Mucosa of rectum (tissue), 2 donors: ENCODE data around the gene LRRN4.

ENCODE experiments used
- H3K27ac ChIP-seq, 2 donors: one replicate each; pipeline ENCODE4 v1.7.0; 2013; ENCODE audit warnings: inconsistent platforms in 2 of 2, low read depth in 2 of 2, low read length in 2 of 2
- H3K27me3 ChIP-seq, 2 donors: one replicate each; pipeline ENCODE4 v1.7.0; 2013; ENCODE audit warnings: low read length in 2 of 2; ENCODE audit not compliant: control insufficient read depth in 2 of 2, insufficient read depth in 2 of 2
- H3K36me3 ChIP-seq, 2 donors: one replicate each; pipeline ENCODE4 v1.7.0; 2013; ENCODE audit warnings: low read length in 2 of 2; ENCODE audit not compliant: control insufficient read depth in 2 of 2, insufficient read depth in 2 of 2
- H3K4me1 ChIP-seq, 2 donors: one replicate each; pipeline ENCODE4 v1.7.0; 2013; ENCODE audit warnings: low read length in 2 of 2, mild to moderate bottlenecking in 1 of 2; ENCODE audit not compliant: control insufficient read depth in 2 of 2, insufficient read depth in 2 of 2
- H3K4me3 ChIP-seq, 2 donors: one replicate each; pipeline ENCODE4 v1.7.0; 2013; ENCODE audit warnings: low read length in 2 of 2
- H3K9ac ChIP-seq, 2 donors: one replicate each; pipeline ENCODE4 v1.7.0; 2013; ENCODE audit warnings: low read length in 2 of 2, low read depth in 1 of 2, mild to moderate bottlenecking in 1 of 2
- H3K9me3 ChIP-seq, 2 donors: one replicate each; pipeline ENCODE4 v1.7.0; 2013; ENCODE audit warnings: low read length in 2 of 2; ENCODE audit not compliant: control insufficient read depth in 2 of 2
- donor health status: healthy.
- donor health status: Normal muscosa, but diverticular disease.

The LRRN4 gene

DNA sequence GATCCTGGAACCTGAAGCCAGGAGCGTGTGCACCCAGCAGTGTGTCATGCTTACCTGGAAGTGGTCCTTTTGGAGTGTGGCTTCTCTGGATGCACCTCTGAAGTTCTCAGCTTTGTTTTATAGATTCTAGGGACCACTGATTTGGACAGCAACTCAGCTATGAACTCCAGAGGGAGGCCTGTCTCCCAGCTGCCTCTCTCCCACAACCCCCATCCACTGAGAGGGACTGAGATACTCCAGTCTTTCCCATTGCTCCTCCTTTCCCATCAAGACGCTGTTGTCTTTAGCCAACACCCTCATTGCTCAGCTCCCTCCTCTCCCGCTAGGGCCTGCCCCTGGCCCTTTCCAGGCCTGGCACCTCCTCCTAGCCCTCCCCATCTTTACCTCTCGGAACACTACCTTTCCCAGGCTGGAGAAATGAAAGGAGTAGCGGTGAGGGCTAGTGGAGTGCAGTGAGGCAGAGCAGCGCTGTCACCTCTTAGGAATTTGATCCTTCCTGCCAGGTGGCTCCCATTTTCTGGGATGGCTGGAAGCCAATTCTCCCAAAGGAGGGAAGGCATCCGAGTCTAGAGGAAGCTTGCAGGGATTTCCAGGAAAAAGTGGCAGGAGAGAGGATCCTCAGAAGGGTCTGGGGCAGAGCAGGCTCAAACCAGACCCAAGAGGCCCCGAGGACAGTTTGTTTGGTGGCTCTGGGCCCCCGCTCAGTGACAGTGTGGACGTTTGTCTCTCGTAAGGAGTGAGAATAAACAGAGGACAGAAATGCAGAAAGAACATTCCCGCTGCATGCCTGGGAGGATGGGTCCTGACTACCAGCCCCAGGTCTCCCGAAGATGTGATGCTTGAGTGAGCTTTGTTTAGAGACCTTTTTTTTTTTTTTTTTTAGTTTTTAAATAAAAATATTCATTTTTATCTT is at the start of gene LRRN4:
LRRN4 (minus strand) TSS at position 285 of the 913 bp plus-strand sequence. CDS start 1,261 bp downstream, outside the sequence.
- H3K9me3 ChIP-seq = no peaks in the 10 kb centered on the region
- H3K4me1 ChIP-seq = peaks cover 0 to 3% of the 10 kb centered on the region in 2 donors
- no peak within 1 kb of the TSS for H3K9ac ChIP-seq
- H3K27me3 ChIP-seq = peaks cover 7 to 19% of the 10 kb centered on the region in 2 donors
- no peak within 1 kb of the TSS for H3K27ac ChIP-seq
- no peaks in the 10 kb centered on the region for H3K36me3 ChIP-seq
- no peak within 1 kb of the TSS for H3K4me3 ChIP-seq

GRCh38 chr20:6103301-6103700 is 49.4 kb upstream of the LRRN4 start:
- Histone ChIP-seq H3K27me3 (no peaks in the 10 kb centered on the region), H3K4me3 (no peak overlapping the region), H3K36me3 (peaks cover 17 to 18% of the 10 kb centered on the region in 2 donors), H3K4me1 (peaks cover 11 to 12% of the 10 kb centered on the region in 2 donors), H3K27ac (peak overlapping the region; percentile 34 to 60), H3K9ac (no peak overlapping the region), H3K9me3 (no peaks in the 10 kb centered on the region)

DNA sequence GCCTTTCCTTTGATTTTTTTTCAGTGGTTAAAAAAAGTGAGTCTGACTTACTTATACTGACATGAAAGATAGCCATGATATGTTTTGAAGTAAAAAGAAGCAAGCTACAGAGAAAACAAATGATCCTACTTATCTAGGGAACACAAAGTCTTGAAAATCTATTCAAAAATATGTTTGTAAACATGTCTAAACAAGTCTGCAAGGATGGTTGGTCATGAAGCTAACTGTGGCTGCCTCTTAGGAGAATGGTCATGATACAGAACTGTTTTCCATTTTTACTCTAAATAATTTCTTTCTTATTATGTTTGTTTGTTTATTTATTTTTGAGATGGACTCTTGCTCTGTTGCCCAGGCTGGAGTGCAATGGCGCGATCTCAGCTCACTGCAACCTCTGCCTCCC is 47.5 kb upstream of the LRRN4 start:
- Histone ChIP-seq H3K9ac (no peak overlapping the region), H3K4me3 (no peak overlapping the region), H3K27me3 (no peaks in the 10 kb centered on the region)

GRCh38 chr20:6100246-6100645 is 46.4 kb upstream of the LRRN4 start:
- peaks cover 5 to 7% of the 10 kb centered on the region in 2 donors for H3K36me3 ChIP-seq
- no peaks in the 10 kb centered on the region for H3K27me3 ChIP-seq
- H3K9me3 ChIP-seq = no peaks in the 10 kb centered on the region
- H3K4me3 ChIP-seq = no peak overlapping the region
- no peak overlapping the region for H3K9ac ChIP-seq
- H3K27ac ChIP-seq = no peak overlapping the region
- H3K4me1 ChIP-seq = peaks cover 18 to 21% of the 10 kb centered on the region in 2 donors

More for the DNA sequence above, 47.5 kb upstream of the LRRN4 start:
- H3K36me3 ChIP-seq = peaks cover 9 to 14% of the 10 kb centered on the region in 2 donors
- no peaks in the 10 kb centered on the region for H3K9me3 ChIP-seq
- H3K4me1 ChIP-seq = peaks cover 13 to 14% of the 10 kb centered on the region in 2 donors
- no peak overlapping the region for H3K27ac ChIP-seq

DNA sequence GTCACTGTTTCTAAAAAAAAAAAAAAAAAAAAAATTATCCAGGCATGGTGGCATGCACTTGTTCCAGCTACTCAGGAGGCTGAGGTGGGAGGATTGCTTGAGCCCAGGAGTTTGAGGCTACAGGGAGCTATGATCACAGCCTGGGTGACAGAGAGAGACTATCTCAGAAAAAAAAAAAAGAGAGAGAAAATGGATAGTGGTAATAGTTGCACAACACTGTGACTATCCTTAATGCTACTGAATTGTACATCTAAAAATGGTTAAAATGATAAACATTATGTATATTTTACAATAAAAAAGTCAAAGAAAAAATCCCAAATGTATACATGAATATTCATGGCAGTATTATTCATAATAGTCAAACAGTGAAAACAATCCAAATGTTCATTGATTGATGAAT is 46.0 kb upstream of the LRRN4 start:
- Histone ChIP-seq H3K27me3 (no peaks in the 10 kb centered on the region), H3K4me1 (peaks cover 20 to 25% of the 10 kb centered on the region in 2 donors), H3K36me3 (peaks cover 4 to 7% of the 10 kb centered on the region in 2 donors), H3K4me3 (no peak overlapping the region), H3K9me3 (no peaks in the 10 kb centered on the region), H3K27ac (no peak overlapping the region), H3K9ac (no peak overlapping the region)

GRCh38 chr20:6095409-6095808 is 41.5 kb upstream of the LRRN4 start:
- H3K27me3 ChIP-seq = no peaks in the 10 kb centered on the region
- H3K9me3 ChIP-seq = no peaks in the 10 kb centered on the region
- H3K4me1 ChIP-seq = peaks cover 15 to 26% of the 10 kb centered on the region in 2 donors
- peak overlapping the region in 1 of 2 donors; percentile 12 for H3K9ac ChIP-seq
- H3K36me3 ChIP-seq = peaks cover 2 to 3% of the 10 kb centered on the region in 2 donors
- peak overlapping the region; percentile 81 to 89 for H3K27ac ChIP-seq
- peak overlapping the region in 1 of 2 donors; percentile 4 for H3K4me3 ChIP-seq

GRCh38 chr20:6094565-6094964 is 40.7 kb upstream of the LRRN4 start:
- Histone ChIP-seq H3K27me3 (no peaks in the 10 kb centered on the region), H3K4me1 (peaks cover 15 to 25% of the 10 kb centered on the region in 2 donors), H3K36me3 (peaks cover 3 to 5% of the 10 kb centered on the region in 2 donors), H3K9me3 (no peaks in the 10 kb centered on the region), H3K4me3 (peak overlapping the region in 1 of 2 donors; percentile 31), H3K27ac (peak overlapping the region; percentile 81 to 89), H3K9ac (peak overlapping the region in 1 of 2 donors; percentile 32)

DNA sequence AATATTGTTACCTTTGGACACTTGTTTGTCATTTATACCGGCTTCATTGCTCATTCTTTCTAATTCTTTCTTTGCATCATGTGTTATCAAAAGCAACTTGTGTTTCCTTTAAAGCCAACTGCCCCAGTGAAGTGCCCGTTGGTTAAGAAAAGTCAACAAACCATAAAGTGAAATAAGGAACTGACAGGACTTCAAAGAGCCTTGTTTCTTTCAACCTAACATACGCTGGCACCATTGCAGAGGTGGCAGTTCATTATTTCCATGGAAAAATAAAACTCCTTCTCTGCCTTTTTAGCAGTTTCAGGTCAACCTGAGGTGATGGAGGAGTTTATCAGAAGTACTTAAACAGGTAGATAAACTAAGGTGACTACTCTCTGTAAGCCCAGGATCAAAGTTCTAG is 40.2 kb upstream of the LRRN4 start:
- Histone ChIP-seq H3K27ac (peak overlapping the region; percentile 81 to 89), H3K4me1 (peaks cover 15 to 25% of the 10 kb centered on the region in 2 donors), H3K27me3 (no peaks in the 10 kb centered on the region), H3K36me3 (peaks cover 8 to 10% of the 10 kb centered on the region in 2 donors), H3K9ac (peak overlapping the region in 1 of 2 donors; percentile 32), H3K9me3 (no peaks in the 10 kb centered on the region), H3K4me3 (peak overlapping the region in 1 of 2 donors; percentile 31)

DNA sequence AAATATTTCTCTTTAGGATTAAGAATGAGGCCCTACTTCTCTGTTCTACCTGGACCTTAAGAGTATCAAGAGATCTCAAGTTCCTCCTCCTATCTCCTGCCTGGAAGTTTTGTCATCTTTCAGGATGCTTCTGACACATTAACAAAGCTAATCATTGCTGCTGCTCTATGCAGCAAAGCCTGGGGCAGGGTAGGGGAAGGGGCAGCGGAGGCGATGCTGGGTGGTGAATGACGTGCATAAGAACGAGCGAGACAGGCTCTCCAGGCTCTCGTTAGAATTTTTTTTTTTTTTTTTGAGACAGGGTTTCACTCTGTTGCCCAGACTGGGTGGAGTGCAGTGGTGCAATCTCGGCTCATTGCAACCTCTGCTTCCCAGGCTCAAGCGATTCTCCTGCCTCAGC is 37.8 kb upstream of the LRRN4 start:
- H3K9ac ChIP-seq = no peak overlapping the region
- peaks cover 15 to 25% of the 10 kb centered on the region in 2 donors for H3K4me1 ChIP-seq
- no peaks in the 10 kb centered on the region for H3K27me3 ChIP-seq
- peaks cover 18 to 20% of the 10 kb centered on the region in 2 donors for H3K36me3 ChIP-seq
- no peaks in the 10 kb centered on the region for H3K9me3 ChIP-seq
- H3K27ac ChIP-seq = no peak overlapping the region
- no peak overlapping the region for H3K4me3 ChIP-seq

DNA sequence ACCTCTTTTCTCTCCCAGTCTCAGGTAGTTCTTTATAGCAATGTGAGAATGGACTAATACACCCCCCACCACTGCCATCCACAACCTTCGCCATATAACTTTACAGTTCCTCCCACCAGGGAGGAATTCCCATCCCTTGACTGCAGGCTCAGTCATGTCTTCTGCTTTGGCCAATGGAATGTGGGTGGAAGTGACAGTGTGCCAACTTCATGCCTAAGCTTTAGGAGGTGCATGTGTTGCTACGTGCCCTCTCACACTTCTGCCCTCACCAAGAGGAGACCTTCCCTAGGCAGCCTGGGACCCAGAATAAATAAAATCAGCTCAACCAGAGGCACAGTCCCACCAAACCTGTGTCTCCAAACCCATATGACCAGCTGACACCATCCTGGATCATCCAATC is 33.0 kb upstream of the LRRN4 start:
- H3K9me3 ChIP-seq = no peaks in the 10 kb centered on the region
- no peaks in the 10 kb centered on the region for H3K4me1 ChIP-seq
- H3K27ac ChIP-seq = no peak overlapping the region
- H3K9ac ChIP-seq = no peak overlapping the region
- peaks cover 39 to 56% of the 10 kb centered on the region in 2 donors for H3K36me3 ChIP-seq
- no peak overlapping the region for H3K4me3 ChIP-seq
- H3K27me3 ChIP-seq = no peaks in the 10 kb centered on the region
